Inferior parietal cortex (tissue), 1 donor: Measurements from ENCODE around the gene PUS3.
"Not testable (repeated sequence)": the region's sequence is repeated elsewhere in the genome, so short reads cannot be mapped to it uniquely, and the experiment has no call there.

Source experiments
- DNase-seq: peaks from one replicate; pipeline ENCODE4 v3.0.0-alpha.2; 2016; ENCODE audit errors: extremely low spot score

The PUS3 gene

DNA sequence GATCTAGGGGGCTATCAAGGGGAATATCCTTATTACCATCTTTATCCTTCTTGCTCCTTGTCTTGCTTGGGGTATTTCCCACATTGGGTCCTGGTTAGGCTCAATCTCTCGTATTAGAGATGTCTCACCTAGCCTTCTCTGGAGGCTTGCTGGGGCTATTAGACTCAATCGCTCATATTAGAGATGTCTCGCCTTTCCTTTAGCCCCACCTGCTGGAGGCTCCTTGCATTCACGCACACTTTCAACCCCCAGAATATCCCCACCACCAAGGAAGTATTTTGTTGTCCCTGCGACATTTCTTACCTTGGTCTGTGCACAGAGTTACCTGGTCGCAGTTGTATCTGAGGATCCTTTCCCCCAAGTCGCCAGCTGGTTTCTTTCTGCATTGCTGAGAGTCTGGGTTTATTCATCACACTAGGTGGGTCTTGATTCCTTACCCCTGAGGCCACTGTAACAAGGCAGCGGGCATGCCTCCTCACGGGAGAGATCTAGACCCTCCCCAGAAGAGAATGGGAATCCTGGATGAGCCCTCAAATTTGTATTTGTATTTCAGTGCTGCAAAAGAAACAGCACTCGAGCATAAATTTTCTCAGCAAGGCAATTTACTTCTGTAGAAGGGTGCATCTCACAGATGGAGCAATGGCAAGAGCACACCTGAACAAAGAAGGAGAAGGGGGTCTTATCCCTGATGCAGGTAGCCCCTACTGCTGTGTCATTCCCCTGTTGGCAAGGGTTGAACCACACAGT lies 31.4 kb downstream of the PUS3 start:
- no peak for DNase-seq

DNA sequence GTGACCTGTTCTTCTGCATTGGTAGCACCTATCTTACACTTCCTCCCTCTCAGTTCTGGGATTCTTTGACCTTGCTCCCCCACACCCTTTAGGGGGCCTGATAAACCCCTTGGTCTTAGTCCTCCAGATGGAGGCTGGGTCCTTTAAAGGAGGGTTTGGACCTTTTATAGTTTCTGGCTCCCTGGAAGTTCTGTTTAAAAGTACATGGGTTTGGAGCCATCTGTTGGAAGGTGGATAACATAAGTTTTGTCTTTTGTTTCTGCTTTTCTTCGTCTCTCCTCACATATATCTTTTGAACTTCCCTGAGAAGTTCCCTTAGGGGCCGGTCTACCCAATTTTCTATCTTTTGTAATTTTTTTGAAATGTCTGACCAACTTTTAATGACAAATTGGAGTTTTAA lies 33.5 kb downstream of the PUS3 start:
- DNase-seq: no peak

DNA sequence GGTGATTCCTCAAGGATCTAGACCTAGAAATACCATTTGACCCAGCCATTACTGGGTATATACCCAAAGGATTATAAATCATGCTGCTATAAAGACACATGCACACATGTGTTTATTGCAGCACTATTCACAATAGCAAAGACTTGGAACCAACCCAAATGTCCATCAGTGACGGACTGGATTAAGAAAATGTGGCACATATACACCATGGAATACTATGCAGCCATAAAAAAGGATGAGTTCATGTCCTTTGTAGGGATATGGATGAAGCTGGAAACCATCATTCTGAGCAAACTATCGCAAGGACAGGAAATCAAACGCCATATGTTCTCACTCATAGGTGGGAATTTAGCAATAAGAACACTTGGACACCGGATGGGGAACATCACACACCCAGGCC lies 37.7 kb downstream of the PUS3 start:
- not testable (repeated sequence) for DNase-seq

DNA sequence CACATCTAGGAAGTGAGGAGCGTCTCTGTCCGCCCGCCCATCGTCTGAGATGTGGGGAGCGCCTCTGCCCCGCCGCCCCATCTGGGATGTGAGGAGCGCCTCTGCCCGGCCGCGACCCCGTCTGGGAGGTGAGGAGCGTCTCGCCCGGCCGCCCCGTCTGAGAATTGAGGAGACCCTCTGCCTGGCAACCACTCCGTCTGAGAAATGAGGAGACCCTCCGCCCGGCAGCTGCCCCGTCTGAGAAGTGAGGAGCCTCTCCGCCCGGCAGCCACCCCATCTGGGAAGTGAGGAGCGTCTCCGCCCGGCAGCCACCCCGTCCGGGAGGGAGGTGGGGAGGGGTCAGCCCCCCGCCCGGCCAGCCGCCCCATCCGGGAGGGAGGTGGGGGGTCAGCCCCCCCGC lies 40.2 kb downstream of the PUS3 start:
- DNase-seq: not testable (repeated sequence)

DNA sequence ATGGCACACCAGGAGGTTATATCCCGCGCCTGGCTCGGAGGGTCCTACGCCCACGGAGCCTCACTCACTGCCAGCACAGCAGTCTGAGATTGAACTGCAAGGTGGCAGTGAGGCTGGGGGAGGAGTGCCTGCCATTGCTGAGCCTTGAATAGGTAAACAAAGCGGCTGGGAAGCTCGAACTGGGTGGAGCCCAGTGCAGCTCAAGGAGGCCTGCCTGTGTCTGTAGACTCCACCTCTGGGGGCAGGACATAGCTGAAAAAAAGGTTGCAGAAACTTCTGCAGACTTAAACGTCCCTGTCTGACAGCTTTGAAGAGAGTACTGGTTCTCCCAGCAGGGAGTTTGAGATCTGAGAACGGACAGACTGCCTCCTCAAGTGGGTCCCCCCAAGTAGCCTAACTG lies 45.3 kb downstream of the PUS3 start:
- DNase-seq: not testable (repeated sequence)

DNA sequence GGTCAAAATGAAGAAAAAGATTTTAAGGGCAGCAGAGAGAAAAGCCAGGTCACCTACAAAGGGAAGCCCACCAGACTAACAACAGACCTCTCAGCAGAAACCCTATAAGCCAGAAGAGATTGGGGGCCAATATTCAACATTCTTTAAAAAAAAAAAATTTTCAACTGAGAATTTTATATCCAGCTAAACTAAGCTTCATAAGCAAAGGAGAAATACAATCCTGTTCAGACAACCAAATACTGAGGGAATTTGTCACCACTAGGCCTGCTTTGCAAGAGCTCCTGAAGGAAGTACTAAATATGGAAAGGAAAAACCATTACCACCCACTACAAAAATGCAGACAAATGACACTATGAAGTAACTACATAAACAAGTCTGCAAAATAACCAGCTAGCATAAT lies 56.8 kb downstream of the PUS3 start:
- DNase-seq: no peak
